Measurements from ENCODE around the gene SNED1.

- no peak for TF ChIP-seq CTCF (IDR thresholded peaks at IDR 0.05; ENCODE audit: low read length)
- no peak for TF ChIP-seq EZH2 (optimal IDR thresholded peaks at IDR 0.05; ENCODE audit: low read depth, low read length)
Observed at GRCh38 chr2:240957656-240958365, 40.6 kb upstream of the SNED1 start.
